Measurements from ENCODE around the gene DIP2C.

DNA sequence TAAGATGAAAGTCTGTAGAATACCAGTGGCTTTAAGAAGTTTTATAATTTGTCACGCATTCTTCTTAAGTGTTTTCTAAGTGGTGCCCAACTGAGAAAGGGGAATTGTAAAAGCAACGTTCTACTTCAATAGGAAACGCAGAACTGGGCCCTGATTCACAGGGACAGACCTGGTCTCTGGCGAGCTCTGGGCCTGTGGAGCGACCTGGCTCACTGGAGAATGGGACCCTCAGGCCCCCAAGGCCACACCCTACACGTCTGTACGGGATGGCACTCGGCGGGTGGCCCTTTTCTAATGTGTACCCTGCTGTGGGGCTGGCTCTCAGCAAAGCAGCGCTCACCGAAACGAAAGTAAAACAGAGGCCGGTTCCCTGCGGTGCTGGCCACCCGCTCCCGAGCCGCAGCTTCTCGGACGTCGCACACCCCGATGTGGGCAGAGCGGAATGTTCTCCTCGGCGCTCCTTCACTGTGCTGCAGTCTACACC is 205.0 kb downstream of the DIP2C start:
- TF ChIP-seq, protein P1, sequence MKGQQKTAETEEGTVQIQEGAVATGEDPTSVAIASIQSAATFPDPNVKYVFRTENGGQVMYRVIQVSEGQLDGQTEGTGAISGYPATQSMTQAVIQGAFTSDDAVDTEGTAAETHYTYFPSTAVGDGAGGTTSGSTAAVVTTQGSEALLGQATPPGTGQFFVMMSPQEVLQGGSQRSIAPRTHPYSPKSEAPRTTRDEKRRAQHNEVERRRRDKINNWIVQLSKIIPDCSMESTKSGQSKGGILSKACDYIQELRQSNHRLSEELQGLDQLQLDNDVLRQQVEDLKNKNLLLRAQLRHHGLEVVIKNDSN (CRISPR knock-in tag; IDR thresholded peaks at IDR 0.05) = no peak
- TF ChIP-seq, protein P2, sequence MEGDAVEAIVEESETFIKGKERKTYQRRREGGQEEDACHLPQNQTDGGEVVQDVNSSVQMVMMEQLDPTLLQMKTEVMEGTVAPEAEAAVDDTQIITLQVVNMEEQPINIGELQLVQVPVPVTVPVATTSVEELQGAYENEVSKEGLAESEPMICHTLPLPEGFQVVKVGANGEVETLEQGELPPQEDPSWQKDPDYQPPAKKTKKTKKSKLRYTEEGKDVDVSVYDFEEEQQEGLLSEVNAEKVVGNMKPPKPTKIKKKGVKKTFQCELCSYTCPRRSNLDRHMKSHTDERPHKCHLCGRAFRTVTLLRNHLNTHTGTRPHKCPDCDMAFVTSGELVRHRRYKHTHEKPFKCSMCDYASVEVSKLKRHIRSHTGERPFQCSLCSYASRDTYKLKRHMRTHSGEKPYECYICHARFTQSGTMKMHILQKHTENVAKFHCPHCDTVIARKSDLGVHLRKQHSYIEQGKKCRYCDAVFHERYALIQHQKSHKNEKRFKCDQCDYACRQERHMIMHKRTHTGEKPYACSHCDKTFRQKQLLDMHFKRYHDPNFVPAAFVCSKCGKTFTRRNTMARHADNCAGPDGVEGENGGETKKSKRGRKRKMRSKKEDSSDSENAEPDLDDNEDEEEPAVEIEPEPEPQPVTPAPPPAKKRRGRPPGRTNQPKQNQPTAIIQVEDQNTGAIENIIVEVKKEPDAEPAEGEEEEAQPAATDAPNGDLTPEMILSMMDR (IDR thresholded peaks at IDR 0.05) = no peak
- TF ChIP-seq, protein P3, sequence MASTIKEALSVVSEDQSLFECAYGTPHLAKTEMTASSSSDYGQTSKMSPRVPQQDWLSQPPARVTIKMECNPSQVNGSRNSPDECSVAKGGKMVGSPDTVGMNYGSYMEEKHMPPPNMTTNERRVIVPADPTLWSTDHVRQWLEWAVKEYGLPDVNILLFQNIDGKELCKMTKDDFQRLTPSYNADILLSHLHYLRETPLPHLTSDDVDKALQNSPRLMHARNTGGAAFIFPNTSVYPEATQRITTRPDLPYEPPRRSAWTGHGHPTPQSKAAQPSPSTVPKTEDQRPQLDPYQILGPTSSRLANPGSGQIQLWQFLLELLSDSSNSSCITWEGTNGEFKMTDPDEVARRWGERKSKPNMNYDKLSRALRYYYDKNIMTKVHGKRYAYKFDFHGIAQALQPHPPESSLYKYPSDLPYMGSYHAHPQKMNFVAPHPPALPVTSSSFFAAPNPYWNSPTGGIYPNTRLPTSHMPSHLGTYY (CRISPR knock-in tag; IDR thresholded peaks at IDR 0.05) = no peak
- TF ChIP-seq, protein P4, sequence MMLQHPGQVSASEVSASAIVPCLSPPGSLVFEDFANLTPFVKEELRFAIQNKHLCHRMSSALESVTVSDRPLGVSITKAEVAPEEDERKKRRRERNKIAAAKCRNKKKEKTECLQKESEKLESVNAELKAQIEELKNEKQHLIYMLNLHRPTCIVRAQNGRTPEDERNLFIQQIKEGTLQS (CRISPR knock-in tag; conservative IDR thresholded peaks at IDR 0.05) = no peak
- no peak for TF ChIP-seq ELF4 (CRISPR knock-in tag; IDR thresholded peaks at IDR 0.05; ENCODE audit: low read depth)
- TF ChIP-seq, protein P5, sequence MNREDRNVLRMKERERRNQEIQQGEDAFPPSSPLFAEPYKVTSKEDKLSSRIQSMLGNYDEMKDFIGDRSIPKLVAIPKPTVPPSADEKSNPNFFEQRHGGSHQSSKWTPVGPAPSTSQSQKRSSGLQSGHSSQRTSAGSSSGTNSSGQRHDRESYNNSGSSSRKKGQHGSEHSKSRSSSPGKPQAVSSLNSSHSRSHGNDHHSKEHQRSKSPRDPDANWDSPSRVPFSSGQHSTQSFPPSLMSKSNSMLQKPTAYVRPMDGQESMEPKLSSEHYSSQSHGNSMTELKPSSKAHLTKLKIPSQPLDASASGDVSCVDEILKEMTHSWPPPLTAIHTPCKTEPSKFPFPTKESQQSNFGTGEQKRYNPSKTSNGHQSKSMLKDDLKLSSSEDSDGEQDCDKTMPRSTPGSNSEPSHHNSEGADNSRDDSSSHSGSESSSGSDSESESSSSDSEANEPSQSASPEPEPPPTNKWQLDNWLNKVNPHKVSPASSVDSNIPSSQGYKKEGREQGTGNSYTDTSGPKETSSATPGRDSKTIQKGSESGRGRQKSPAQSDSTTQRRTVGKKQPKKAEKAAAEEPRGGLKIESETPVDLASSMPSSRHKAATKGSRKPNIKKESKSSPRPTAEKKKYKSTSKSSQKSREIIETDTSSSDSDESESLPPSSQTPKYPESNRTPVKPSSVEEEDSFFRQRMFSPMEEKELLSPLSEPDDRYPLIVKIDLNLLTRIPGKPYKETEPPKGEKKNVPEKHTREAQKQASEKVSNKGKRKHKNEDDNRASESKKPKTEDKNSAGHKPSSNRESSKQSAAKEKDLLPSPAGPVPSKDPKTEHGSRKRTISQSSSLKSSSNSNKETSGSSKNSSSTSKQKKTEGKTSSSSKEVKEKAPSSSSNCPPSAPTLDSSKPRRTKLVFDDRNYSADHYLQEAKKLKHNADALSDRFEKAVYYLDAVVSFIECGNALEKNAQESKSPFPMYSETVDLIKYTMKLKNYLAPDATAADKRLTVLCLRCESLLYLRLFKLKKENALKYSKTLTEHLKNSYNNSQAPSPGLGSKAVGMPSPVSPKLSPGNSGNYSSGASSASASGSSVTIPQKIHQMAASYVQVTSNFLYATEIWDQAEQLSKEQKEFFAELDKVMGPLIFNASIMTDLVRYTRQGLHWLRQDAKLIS (CRISPR knock-in tag; IDR thresholded peaks at IDR 0.05; ENCODE audit: borderline replicate concordance) = no peak
- TF ChIP-seq ZBTB21 (CRISPR knock-in tag; IDR thresholded peaks at IDR 0.05; ENCODE audit: borderline replicate concordance) = no peak
- TF ChIP-seq, protein P6, sequence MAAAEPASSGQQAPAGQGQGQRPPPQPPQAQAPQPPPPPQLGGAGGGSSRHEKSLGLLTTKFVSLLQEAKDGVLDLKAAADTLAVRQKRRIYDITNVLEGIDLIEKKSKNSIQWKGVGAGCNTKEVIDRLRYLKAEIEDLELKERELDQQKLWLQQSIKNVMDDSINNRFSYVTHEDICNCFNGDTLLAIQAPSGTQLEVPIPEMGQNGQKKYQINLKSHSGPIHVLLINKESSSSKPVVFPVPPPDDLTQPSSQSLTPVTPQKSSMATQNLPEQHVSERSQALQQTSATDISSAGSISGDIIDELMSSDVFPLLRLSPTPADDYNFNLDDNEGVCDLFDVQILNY (CRISPR knock-in tag; IDR thresholded peaks at IDR 0.05) = no peak
- TF ChIP-seq FOXJ3 (CRISPR knock-in tag; IDR thresholded peaks at IDR 0.05; ENCODE audit: borderline replicate concordance) = no peak
- TF ChIP-seq ZNF232 (CRISPR knock-in tag; IDR thresholded peaks at IDR 0.05) = no peak
- TF ChIP-seq SMAD3 (CRISPR knock-in tag; IDR thresholded peaks at IDR 0.05; ENCODE audit: borderline replicate concordance) = no peak

Data from WTC11 (cell line).